ENCODE measurements around the gene THAP7. TPM values are rescaled to one million over a fixed set of nuclear protein-coding genes. Genes with fewer than 3 reads are reported as not detected.

Gene THAP7
- total RNA-seq, 1 experiment from 2014 or later: 27.7 TPM

DNA sequence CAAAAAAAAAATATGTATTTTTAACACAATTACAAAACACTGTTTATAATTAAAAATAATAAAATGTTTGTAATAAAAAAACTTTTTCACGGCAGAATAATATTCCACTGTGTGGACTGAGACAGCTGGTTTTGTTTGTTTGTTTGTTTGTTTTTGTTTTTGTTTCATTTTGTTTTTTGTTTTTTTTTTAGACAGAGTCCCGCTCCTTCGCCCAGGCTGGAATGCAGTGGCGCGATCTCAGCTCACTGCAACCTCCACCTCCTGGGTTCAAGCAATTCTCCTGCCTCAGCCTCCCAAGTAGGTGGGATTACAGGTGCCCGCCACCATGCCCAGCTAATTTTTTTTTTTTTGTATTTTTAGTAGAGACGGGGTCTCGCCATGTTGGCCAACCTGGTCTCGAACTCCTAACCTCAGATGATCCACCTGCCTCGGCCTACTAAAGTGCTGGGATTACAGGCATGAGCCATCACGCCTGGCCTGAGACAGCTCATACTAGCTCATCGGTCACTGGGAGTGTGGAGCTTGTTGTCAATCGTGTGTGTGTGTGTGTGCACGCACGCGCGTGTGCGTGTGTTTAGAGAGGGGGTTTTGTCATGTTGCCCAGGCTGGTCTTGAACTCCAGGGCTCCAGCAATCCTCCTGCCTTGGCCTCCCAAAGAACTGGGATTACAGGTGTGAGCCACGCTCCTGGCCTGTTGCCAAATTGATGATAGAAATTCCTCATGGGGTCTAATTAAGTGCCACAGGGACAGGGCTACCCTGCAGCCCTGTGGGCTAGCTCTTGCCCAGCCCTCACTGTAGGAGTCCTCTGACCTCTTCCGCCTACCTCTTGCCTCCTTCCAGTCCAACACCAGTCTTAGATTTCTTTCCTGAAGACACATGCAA is 42.1 kb downstream of the THAP7 start:
- no peak for TF ChIP-seq CEBPB (IDR thresholded peaks at IDR 0.05; ENCODE audit: low read depth)
- no peak for TF ChIP-seq ZFX (IDR thresholded peaks at IDR 0.05)
- TF ChIP-seq SIN3A (IDR thresholded peaks at IDR 0.05; ENCODE audit: low read depth): no peak
- TF ChIP-seq CTCF (IDR thresholded peaks at IDR 0.05 in 2 of 3, conservative IDR thresholded peaks at IDR 0.05 in 1 of 3; ENCODE audit: borderline replicate concordance in 1 of 3, insufficient read depth in 1 of 3, low read depth in 2 of 3, low read length in 2 of 3): no peak
- TF ChIP-seq YY1 (IDR thresholded peaks at IDR 0.05; ENCODE audit: extremely low read depth, insufficient replicate concordance, low read depth, low read length): no peak
- TF ChIP-seq POLR2A (IDR thresholded peaks at IDR 0.05; ENCODE audit: borderline replicate concordance, extremely low read depth, insufficient read depth, insufficient read length): no peak
- TF ChIP-seq RAD21 (IDR thresholded peaks at IDR 0.05; ENCODE audit: low read depth): no peak
- TF ChIP-seq MAX (IDR thresholded peaks at IDR 0.05): no peak
- no peak for TF ChIP-seq ELF1 (IDR thresholded peaks at IDR 0.05; ENCODE audit: borderline replicate concordance, low read depth)
- TF ChIP-seq JUND (IDR thresholded peaks at IDR 0.05): no peak
- RAD21 ChIA-PET (ENCODE audit: low non-redundant PET in 1 of 2, low total read pairs in 2 of 2, uncharacterized antibody in 2 of 2, unreplicated experiment in 2 of 2): interaction anchor here in 1 of 2 experiments (1.2 kb wide), 1 partner anchor 74 kb away, joined by 3 read pairs; no protein-coding TSS in a partner anchor
- ATAC-seq: no peak
- H3K9ac ChIP-seq (ENCODE audit: low read length): no peak overlapping the region
- peaks cover 4% of the 10 kb centered on the region; the same call in 1 of the 2 replicates for H3K79me2 ChIP-seq (ENCODE audit: insufficient read depth, low read length)
- intact Hi-C loops (cut with micrococcal nuclease): loop anchor here (5.0 kb wide), 1 partner anchor 43 kb away; the partner anchor contains the start of gene CRKL
- H3K4me3 ChIP-seq (replicated peaks in 1 of 2; ENCODE audit: low read depth in 1 of 2, low read length in 2 of 2): no peak overlapping the region
- H3K27me3 ChIP-seq (ENCODE audit: insufficient read depth, low read length): no peaks in the 10 kb centered on the region
- H3K9me2 ChIP-seq (ENCODE audit: insufficient read depth): no peaks in the 10 kb centered on the region
- peaks cover 15 to 38% of the 10 kb centered on the region in 2 experiments for H3K4me1 ChIP-seq (ENCODE audit: control insufficient read depth in 1 of 2, insufficient read depth in 2 of 2, low read length in 2 of 2)
- H4K20me1 ChIP-seq (ENCODE audit: insufficient read depth): no peaks in the 10 kb centered on the region
- DNase-seq (ENCODE audit: low read depth, low spot score): no peak
- H2AFZ ChIP-seq (ENCODE audit: low read depth, low read length, poor library complexity, severe bottlenecking): no peak overlapping the region
- POLR2A ChIA-PET: interaction anchor here (0.5 to 1.4 kb wide), 2 partner anchors 22 to 126 kb away, joined by 4 to 5 read pairs; partner anchors contain the start of gene LZTR1
- no peak overlapping the region for H3K27ac ChIP-seq (ENCODE audit: low read depth, low read length)
- no peaks in the 10 kb centered on the region for H3K36me3 ChIP-seq (ENCODE audit: control insufficient read depth in 1 of 2, insufficient read depth in 2 of 2, low read length in 2 of 2)
- H3K4me2 ChIP-seq (ENCODE audit: low read length): no peak overlapping the region
- no peaks in the 10 kb centered on the region for H3K9me3 ChIP-seq (ENCODE audit: control insufficient read depth in 1 of 2, insufficient read depth in 1 of 2, low read depth in 1 of 2, low read length in 2 of 2)
- CTCF ChIA-PET: interaction anchor here (0.7 to 1.3 kb wide), 3 partner anchors 10 to 74 kb away, joined by 3 to 4 read pairs (median 3); partner anchors contain the start of gene LZTR1
- BruUV-seq (replicated peaks): no TSS peak

Measured in HCT116 (cell line).